NB4 (cell line): ENCODE measurements around the gene ACSS3.
"Not testable (repeated sequence)": the region's sequence is repeated elsewhere in the genome, so short reads cannot be mapped to it uniquely, and the experiment has no call there.

Experiments used
- DNase-seq: peaks from one replicate; pipeline ENCODE4 v3.0.0; 2010; ENCODE audit warnings: low read depth
- H3K4me3 ChIP-seq: one replicate; pipeline ENCODE4 v1.5.1; 2011; ENCODE audit warnings: mild to moderate bottlenecking, low read depth, low read length, moderate library complexity
- MAX ChIP-seq: IDR thresholded peaks from 2 replicates; pipeline ENCODE4 v1.6.1; 2011; ENCODE audit warnings: low read depth, low read length
- MYC ChIP-seq: IDR thresholded peaks from 2 replicates; pipeline ENCODE4 v1.6.1; 2011; ENCODE audit warnings: low read depth, low read length
- POLR2A ChIP-seq: IDR thresholded peaks from 2 replicates; pipeline ENCODE4 v1.6.1; 2011; ENCODE audit warnings: mild to moderate bottlenecking; ENCODE audit not compliant: insufficient read length; ENCODE audit errors: extremely low read depth
- TF ChIP-seq, protein P1 (sequence below): IDR thresholded peaks from one replicate; pipeline ENCODE4 v1.5.1; 2012; ENCODE audit warnings: low read depth, low read length

The ACSS3 gene

GRCh38 chr12:81172851-81173250 is 95.0 kb downstream of the ACSS3 start:
- no peak overlapping the region for H3K4me3 ChIP-seq
- no peak for DNase-seq
- TF ChIP-seq POLR2A = no peak
- TF ChIP-seq MAX = no peak
- TF ChIP-seq MYC = no peak
- TF ChIP-seq, protein P1, sequence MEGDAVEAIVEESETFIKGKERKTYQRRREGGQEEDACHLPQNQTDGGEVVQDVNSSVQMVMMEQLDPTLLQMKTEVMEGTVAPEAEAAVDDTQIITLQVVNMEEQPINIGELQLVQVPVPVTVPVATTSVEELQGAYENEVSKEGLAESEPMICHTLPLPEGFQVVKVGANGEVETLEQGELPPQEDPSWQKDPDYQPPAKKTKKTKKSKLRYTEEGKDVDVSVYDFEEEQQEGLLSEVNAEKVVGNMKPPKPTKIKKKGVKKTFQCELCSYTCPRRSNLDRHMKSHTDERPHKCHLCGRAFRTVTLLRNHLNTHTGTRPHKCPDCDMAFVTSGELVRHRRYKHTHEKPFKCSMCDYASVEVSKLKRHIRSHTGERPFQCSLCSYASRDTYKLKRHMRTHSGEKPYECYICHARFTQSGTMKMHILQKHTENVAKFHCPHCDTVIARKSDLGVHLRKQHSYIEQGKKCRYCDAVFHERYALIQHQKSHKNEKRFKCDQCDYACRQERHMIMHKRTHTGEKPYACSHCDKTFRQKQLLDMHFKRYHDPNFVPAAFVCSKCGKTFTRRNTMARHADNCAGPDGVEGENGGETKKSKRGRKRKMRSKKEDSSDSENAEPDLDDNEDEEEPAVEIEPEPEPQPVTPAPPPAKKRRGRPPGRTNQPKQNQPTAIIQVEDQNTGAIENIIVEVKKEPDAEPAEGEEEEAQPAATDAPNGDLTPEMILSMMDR = no peak

DNA sequence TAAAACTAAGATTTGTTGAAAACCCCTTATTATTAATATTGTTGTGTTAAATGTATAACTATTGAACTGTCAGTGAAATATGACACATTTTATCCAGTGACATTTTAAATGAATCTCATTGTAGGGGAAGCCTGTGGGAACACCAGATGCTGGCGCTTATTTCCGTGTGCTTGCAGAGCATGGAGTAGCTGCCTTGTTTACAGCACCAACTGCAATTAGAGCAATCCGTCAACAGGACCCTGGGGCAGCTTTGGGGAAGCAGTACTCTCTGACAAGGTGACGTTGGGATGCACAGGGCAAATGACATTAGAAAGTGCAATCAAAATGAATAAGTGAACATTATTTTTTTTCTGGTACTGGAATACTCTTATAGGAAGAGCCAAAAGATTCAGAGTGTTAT is 96.8 kb downstream of the ACSS3 start:
- no peak overlapping the region for H3K4me3 ChIP-seq
- TF ChIP-seq MAX (no peak), MYC (no peak), POLR2A (no peak)
- TF ChIP-seq, protein P1 = no peak
- no peak for DNase-seq

- no peak for TF ChIP-seq MAX
- no peak for TF ChIP-seq POLR2A
- TF ChIP-seq, protein P1 = no peak
- TF ChIP-seq MYC = no peak
Measured at GRCh38 chr12:81176796-81177195, 98.9 kb downstream of the ACSS3 start.

GRCh38 chr12:81181691-81182090 is 103.8 kb downstream of the ACSS3 start:
- H3K4me3 ChIP-seq = no peak overlapping the region
- no peak for DNase-seq
- TF ChIP-seq MAX = no peak
- TF ChIP-seq POLR2A = no peak
- TF ChIP-seq, protein P1 = no peak
- no peak for TF ChIP-seq MYC

More at GRCh38 chr12:81176796-81177195, 98.9 kb downstream of the ACSS3 start:
- H3K4me3 ChIP-seq = no peak overlapping the region
- DNase-seq = no peak

- TF ChIP-seq, protein P1 = no peak
- TF ChIP-seq MAX = no peak
- TF ChIP-seq MYC = no peak
- no peak for TF ChIP-seq POLR2A
- no peak for DNase-seq
- no peak overlapping the region for H3K4me3 ChIP-seq
Measured at GRCh38 chr12:81187686-81188085, 109.8 kb downstream of the ACSS3 start.

DNA sequence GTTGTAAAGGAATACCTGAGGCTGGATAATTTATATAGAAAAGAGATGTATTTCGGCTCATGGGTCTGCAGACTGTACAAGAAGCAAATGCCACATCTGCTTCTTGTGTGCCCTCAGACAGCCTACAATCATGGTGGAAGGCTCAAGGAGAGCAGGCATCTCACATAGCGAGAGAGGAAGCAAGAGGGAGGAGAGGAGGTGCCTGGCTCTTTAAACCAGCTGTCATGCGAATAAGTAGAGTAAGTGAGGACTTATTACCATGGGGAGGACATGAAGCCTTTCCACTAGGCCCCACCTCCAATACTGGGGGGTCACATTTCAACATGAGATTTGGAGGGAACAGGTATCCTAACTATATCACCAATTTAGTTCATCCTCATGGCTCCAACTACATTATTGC is 118.7 kb downstream of the ACSS3 start:
- no peak for DNase-seq
- TF ChIP-seq MAX = no peak
- no peak for TF ChIP-seq MYC
- TF ChIP-seq POLR2A = no peak
- TF ChIP-seq, protein P1 = no peak
- no peak overlapping the region for H3K4me3 ChIP-seq

GRCh38 chr12:81200561-81200960 is 122.7 kb downstream of the ACSS3 start:
- not testable (repeated sequence) for DNase-seq, H3K4me3 ChIP-seq
